KOPT-K1 (cell line): ENCODE results near the gene EIF2AK3.
"Not testable (repeated sequence)": the region's sequence is repeated elsewhere in the genome, so short reads cannot be mapped to it uniquely, and the experiment has no call there.

Experiments
- H3K27ac ChIP-seq: fragments of 200-600 bp; sonication (generic); 2 replicates; pipeline ENCODE4 v1.5.1; 2016; ENCODE audit warnings: antibody characterized with exemption, mild to moderate bottlenecking, low read depth, low read length; ENCODE audit not compliant: poor library complexity, severe bottlenecking
- H3K36me3 ChIP-seq: fragments of 200-600 bp; sonication (generic); 2 replicates; pipeline ENCODE4 v1.5.1; 2017; ENCODE audit warnings: antibody characterized with exemption, mild to moderate bottlenecking, low read length, moderate library complexity; ENCODE audit not compliant: insufficient read depth
- H3K9me3 ChIP-seq: fragments of 200-600 bp; sonication (generic); 2 replicates; pipeline ENCODE4 v1.5.1; 2017; ENCODE audit warnings: antibody characterized with exemption, low read length, mild to moderate bottlenecking; ENCODE audit not compliant: insufficient read depth, poor library complexity, severe bottlenecking

Gene EIF2AK3

GRCh38 chr2:88554189-88554588 is 73.1 kb downstream of the EIF2AK3 start:
- Histone ChIP-seq H3K9me3 (no peaks in the 10 kb centered on the region), H3K27ac (no peak overlapping the region), H3K36me3 (peaks cover 49% of the 10 kb centered on the region)

- no peaks in the 10 kb centered on the region for H3K9me3 ChIP-seq
- peaks cover 7% of the 10 kb centered on the region; the same call in 1 of the 2 replicates for H3K36me3 ChIP-seq
- no peak overlapping the region for H3K27ac ChIP-seq
Measured at GRCh38 chr2:88549616-88550292, 77.5 kb downstream of the EIF2AK3 start.

GRCh38 chr2:88546291-88546690 is 81.0 kb downstream of the EIF2AK3 start:
- H3K36me3 ChIP-seq, H3K9me3 ChIP-seq: not testable (repeated sequence)

GRCh38 chr2:88545118-88545517 is 82.1 kb downstream of the EIF2AK3 start:
- no peak overlapping the region for H3K27ac ChIP-seq
- H3K36me3 ChIP-seq, result no peaks in the 10 kb centered on the region

More at GRCh38 chr2:88546291-88546690, 81.0 kb downstream of the EIF2AK3 start:
- not testable (repeated sequence) for H3K27ac ChIP-seq

GRCh38 chr2:88543541-88544057 is 83.7 kb downstream of the EIF2AK3 start:
- Histone ChIP-seq H3K27ac (no peak overlapping the region), H3K36me3 (no peaks in the 10 kb centered on the region), H3K9me3 (no peaks in the 10 kb centered on the region)

More at GRCh38 chr2:88545118-88545517, 82.1 kb downstream of the EIF2AK3 start:
- H3K9me3 ChIP-seq, result no peaks in the 10 kb centered on the region

- Histone ChIP-seq H3K9me3 (no peaks in the 10 kb centered on the region), H3K27ac (no peak overlapping the region), H3K36me3 (no peaks in the 10 kb centered on the region)
Measured at GRCh38 chr2:88542668-88543067, 84.6 kb downstream of the EIF2AK3 start.

GRCh38 chr2:88540346-88540745 is 86.9 kb downstream of the EIF2AK3 start:
- H3K36me3 ChIP-seq, result no peaks in the 10 kb centered on the region
- no peak overlapping the region for H3K27ac ChIP-seq
- no peaks in the 10 kb centered on the region for H3K9me3 ChIP-seq

- Histone ChIP-seq H3K36me3 (no peaks in the 10 kb centered on the region), H3K27ac (no peak overlapping the region), H3K9me3 (no peaks in the 10 kb centered on the region)
Measured at GRCh38 chr2:88538362-88538917, 88.8 kb downstream of the EIF2AK3 start.

- no peaks in the 10 kb centered on the region for H3K9me3 ChIP-seq
- no peak overlapping the region for H3K27ac ChIP-seq
Measured at GRCh38 chr2:88537640-88538039, 89.6 kb downstream of the EIF2AK3 start.

GRCh38 chr2:88530081-88530480 is 97.2 kb downstream of the EIF2AK3 start:
- Histone ChIP-seq H3K27ac (no peak overlapping the region), H3K36me3 (no peaks in the 10 kb centered on the region), H3K9me3 (no peaks in the 10 kb centered on the region)

More at GRCh38 chr2:88537640-88538039, 89.6 kb downstream of the EIF2AK3 start:
- H3K36me3 ChIP-seq, result no peaks in the 10 kb centered on the region

- H3K9me3 ChIP-seq, result no peaks in the 10 kb centered on the region
- H3K27ac ChIP-seq, result no peak overlapping the region
- H3K36me3 ChIP-seq, result no peaks in the 10 kb centered on the region
Measured at GRCh38 chr2:88521445-88522073, 105.7 kb downstream of the EIF2AK3 start.

GRCh38 chr2:88517759-88518201 is 109.5 kb downstream of the EIF2AK3 start:
- H3K27ac ChIP-seq, result no peak overlapping the region
- peaks cover 6% of the 10 kb centered on the region for H3K9me3 ChIP-seq
- no peaks in the 10 kb centered on the region for H3K36me3 ChIP-seq
